ENCODE measurements around the gene C3orf22. TPM values are rescaled to one million over a fixed set of nuclear protein-coding genes. Genes with fewer than 3 reads are reported as not detected.

C3orf22 gene
- total RNA-seq, 6 experiments from 2014 or later: not detected

GRCh38 chr3:126582311-126582710 lies 23.6 kb upstream of the C3orf22 start:
- no peak overlapping the region for H3K4me3 Mint-ChIP-seq
- DNase-seq: no peak
- H3K27me3 Mint-ChIP-seq (ENCODE audit: insufficient read depth): peaks cover 21% of the 10 kb centered on the region
- no peaks in the 10 kb centered on the region for H3K4me1 Mint-ChIP-seq (ENCODE audit: low read depth)
- H3K36me3 Mint-ChIP-seq (ENCODE audit: low read depth): no peaks in the 10 kb centered on the region
- no peaks in the 10 kb centered on the region; the same call in 1 of the 2 replicates for H3K9me3 Mint-ChIP-seq
- no peak overlapping the region for H3K27ac Mint-ChIP-seq
- no peak for TF ChIP-seq CTCF (IDR thresholded peaks at IDR 0.05)

- H3K36me3 Mint-ChIP-seq (ENCODE audit: low read depth): no peaks in the 10 kb centered on the region
These were observed 22.8 kb upstream of the C3orf22 start for GRCh38 chr3:126581569-126581968.

GRCh38 chr3:126580746-126581145 lies 22.0 kb upstream of the C3orf22 start:
- no peaks in the 10 kb centered on the region for H3K9me3 Mint-ChIP-seq
- TF ChIP-seq CTCF (IDR thresholded peaks at IDR 0.05): no peak
- no peaks in the 10 kb centered on the region for H3K36me3 Mint-ChIP-seq (ENCODE audit: low read depth)
- no peaks in the 10 kb centered on the region for H3K4me1 Mint-ChIP-seq (ENCODE audit: low read depth)
- H3K4me3 Mint-ChIP-seq: no peak overlapping the region
- no peak for DNase-seq
- no peak overlapping the region for H3K27ac Mint-ChIP-seq
- peaks cover 31% of the 10 kb centered on the region for H3K27me3 Mint-ChIP-seq (ENCODE audit: insufficient read depth)

More at GRCh38 chr3:126581569-126581968, 22.8 kb upstream of the C3orf22 start:
- no peak for TF ChIP-seq CTCF (IDR thresholded peaks at IDR 0.05)
- no peaks in the 10 kb centered on the region for H3K9me3 Mint-ChIP-seq
- H3K27ac Mint-ChIP-seq: no peak overlapping the region
- H3K4me3 Mint-ChIP-seq: no peak overlapping the region
- no peak for DNase-seq
- H3K4me1 Mint-ChIP-seq (ENCODE audit: low read depth): no peaks in the 10 kb centered on the region
- peaks cover 25% of the 10 kb centered on the region for H3K27me3 Mint-ChIP-seq (ENCODE audit: insufficient read depth)

GRCh38 chr3:126578702-126579101 lies 20.0 kb upstream of the C3orf22 start:
- Mint-ChIP-seq H3K4me3 (no peak overlapping the region), H3K27me3 (ENCODE audit: insufficient read depth) (peaks cover 41% of the 10 kb centered on the region), H3K27ac (no peak overlapping the region), H3K9me3 (no peaks in the 10 kb centered on the region), H3K4me1 (ENCODE audit: low read depth) (no peaks in the 10 kb centered on the region), H3K36me3 (ENCODE audit: low read depth) (no peaks in the 10 kb centered on the region)
- no peak for TF ChIP-seq CTCF (IDR thresholded peaks at IDR 0.05)
- DNase-seq: no peak

- no peak for DNase-seq
- no peaks in the 10 kb centered on the region for H3K36me3 Mint-ChIP-seq (ENCODE audit: low read depth)
- H3K4me1 Mint-ChIP-seq (ENCODE audit: low read depth): no peaks in the 10 kb centered on the region
- H3K4me3 Mint-ChIP-seq: no peak overlapping the region
- H3K9me3 Mint-ChIP-seq: no peaks in the 10 kb centered on the region
- no peak for TF ChIP-seq CTCF (IDR thresholded peaks at IDR 0.05)
- H3K27ac Mint-ChIP-seq: no peak overlapping the region
- H3K27me3 Mint-ChIP-seq (ENCODE audit: insufficient read depth): peaks cover 52% of the 10 kb centered on the region
These were observed 18.5 kb upstream of the C3orf22 start for GRCh38 chr3:126577261-126577660.
